DND-41 (cell line): ENCODE results near the gene TAF1L.

Experiments used
- CTCF ChIP-seq: IDR thresholded peaks from 2 replicates; pipeline ENCODE4 v1.5.1; 2012; ENCODE audit warnings: borderline replicate concordance, low read length, moderate library complexity, mild to moderate bottlenecking; ENCODE audit not compliant: poor library complexity, severe bottlenecking; ENCODE audit errors: extremely low read depth
- EZH2 ChIP-seq: IDR thresholded peaks from 3 replicates; pipeline ENCODE4 v1.6.1; 2012; ENCODE audit warnings: borderline replicate concordance, low read depth, mild to moderate bottlenecking, moderate library complexity, low read length, inconsistent platforms; ENCODE audit not compliant: severe bottlenecking

- no peak for TF ChIP-seq CTCF
- TF ChIP-seq EZH2 = no peak
Observed at GRCh38 chr9:32590476-32590875, 45.0 kb downstream of the TAF1L start.
